HEK293 (cell line): Measurements from ENCODE around the gene ZNF106.

Source experiments
- CTCF ChIA-PET: fragments of 350-600 bp; formaldehyde crosslinking; extraction: SDS; loops from one replicate; lab custom pipeline; 2021; ENCODE audit warnings: antibody characterized with exemption; lab: Yijun Ruan, JAX
- POLR2A ChIA-PET: fragments of 300-600 bp; formaldehyde crosslinking; extraction: SDS; loops from one replicate; lab custom pipeline; 2020; ENCODE audit warnings: antibody characterized with exemption, inconsistent platforms; lab: Yijun Ruan, JAX
- H3K27ac ChIP-seq: fragments of 200-500 bp; sonication (Bioruptor generic); 2 replicates; pipeline ENCODE4 v1.5.1; 2014; ENCODE audit warnings: low read depth, low read length, control low read depth, inconsistent platforms; ENCODE audit errors: extremely low read depth
- H3K36me3 ChIP-seq, 2 experiments: fragments of 200-500 bp in 1 of 2; sonication (Bioruptor generic) in 1 of 2; 1 replicate in 1 of 2; 2 replicates in 1 of 2; pipeline ENCODE4 v1.5.1; 2014 to 2017; ENCODE audit warnings: inconsistent platforms in 2 of 2, low read length in 2 of 2; ENCODE audit not compliant: control insufficient read depth in 2 of 2, insufficient read depth in 1 of 2
- H3K4me1 ChIP-seq: fragments of 200-500 bp; sonication (Bioruptor generic); 2 replicates; pipeline ENCODE4 v1.5.1; 2014; ENCODE audit warnings: mild to moderate bottlenecking, low read length, inconsistent platforms; ENCODE audit not compliant: control insufficient read depth, insufficient read depth
- H3K4me3 ChIP-seq: 2 replicates; pipeline ENCODE4 v1.5.1; 2011; ENCODE audit warnings: low read depth, mild to moderate bottlenecking, control low read depth, low read length, moderate library complexity
- H3K9me3 ChIP-seq: fragments of 200-500 bp; sonication (Bioruptor generic); 2 replicates; pipeline ENCODE4 v1.5.1; 2014; ENCODE audit warnings: low read depth, low read length, inconsistent platforms; ENCODE audit not compliant: control insufficient read depth, insufficient read depth
- EGR2 ChIP-seq: fragments of 450-650 bp; formaldehyde crosslinking; IDR thresholded peaks from 2 replicates; pipeline ENCODE4 v1.5.1; 2016; ENCODE audit warnings: low read depth, missing biosample characterization, missing genetic modification characterization
- GLI2 ChIP-seq: fragments of 450-650 bp; formaldehyde crosslinking; IDR thresholded peaks from 2 replicates; pipeline ENCODE4; 2017; ENCODE audit warnings: missing biosample characterization, missing genetic modification characterization, low read depth, borderline replicate concordance
- GLI4 ChIP-seq: fragments of 450-650 bp; formaldehyde crosslinking; IDR thresholded peaks from 2 replicates; pipeline ENCODE4 v1.5.1; 2016; ENCODE audit warnings: missing biosample characterization, missing genetic modification characterization
- MYNN ChIP-seq: fragments of 450-650 bp; formaldehyde crosslinking; IDR thresholded peaks from 2 replicates; pipeline ENCODE4 v1.5.1; 2016; ENCODE audit warnings: missing biosample characterization, missing genetic modification characterization, borderline replicate concordance
- ZNF148 ChIP-seq: fragments of 450-650 bp; formaldehyde crosslinking; IDR thresholded peaks from 2 replicates; pipeline ENCODE4 v1.5.0; 2017; ENCODE audit warnings: missing biosample characterization, missing genetic modification characterization, borderline replicate concordance
- ZNF175 ChIP-seq: fragments of 450-650 bp; formaldehyde crosslinking; IDR thresholded peaks from 2 replicates; pipeline ENCODE4 v1.5.1; 2016; ENCODE audit warnings: missing biosample characterization, missing genetic modification characterization
- ZNF223 ChIP-seq: fragments of 450-650 bp; formaldehyde crosslinking; IDR thresholded peaks from 2 replicates; pipeline ENCODE4 v1.5.1; 2016; ENCODE audit warnings: missing biosample characterization, missing genetic modification characterization
- ZNF433 ChIP-seq: fragments of 450-650 bp; formaldehyde crosslinking; IDR thresholded peaks from 2 replicates; pipeline ENCODE4 v1.5.1; 2016; ENCODE audit warnings: missing biosample characterization, missing genetic modification characterization, low read depth
- ZNF561 ChIP-seq: fragments of 450-650 bp; IDR thresholded peaks from 2 replicates; pipeline ENCODE4 v1.5.1; 2018; ENCODE audit warnings: missing biosample characterization, missing genetic modification characterization, borderline replicate concordance
- ZNF596 ChIP-seq: fragments of 450-650 bp; IDR thresholded peaks from 2 replicates; pipeline ENCODE4 v1.5.0; 2018; ENCODE audit warnings: missing biosample characterization, mild to moderate bottlenecking, missing genetic modification characterization, moderate library complexity
- ZNF623 ChIP-seq: fragments of 450-650 bp; formaldehyde crosslinking; IDR thresholded peaks from 2 replicates; pipeline ENCODE4 v1.5.1; 2016; ENCODE audit warnings: missing biosample characterization, missing genetic modification characterization
- ZNF654 ChIP-seq: fragments of 450-650 bp; formaldehyde crosslinking; IDR thresholded peaks from 2 replicates; pipeline ENCODE4 v1.5.1; 2016; ENCODE audit warnings: low read depth, missing biosample characterization, missing genetic modification characterization
- ZNF660 ChIP-seq: fragments of 450-650 bp; IDR thresholded peaks from 2 replicates; pipeline ENCODE4 v1.5.1; 2018; ENCODE audit warnings: missing biosample characterization, mild to moderate bottlenecking, missing genetic modification characterization
- ZSCAN23 ChIP-seq: fragments of 450-650 bp; formaldehyde crosslinking; IDR thresholded peaks from 2 replicates; pipeline ENCODE4 v1.5.1; 2016; ENCODE audit warnings: missing biosample characterization, missing genetic modification characterization
- TF ChIP-seq, protein P1 (sequence below): fragments of 450-650 bp; formaldehyde crosslinking; IDR thresholded peaks from 2 replicates; pipeline ENCODE4 v1.5.1; 2016; ENCODE audit warnings: missing biosample characterization, missing genetic modification characterization
- TF ChIP-seq, protein P2 (sequence below): fragments of 450-650 bp; formaldehyde crosslinking; IDR thresholded peaks from 2 replicates; pipeline ENCODE4 v1.5.1; 2017; ENCODE audit warnings: missing biosample characterization, missing genetic modification characterization
- TF ChIP-seq, protein P3 (sequence below): IDR thresholded peaks from 2 replicates; pipeline ENCODE4 v1.6.1; 2011; ENCODE audit warnings: mild to moderate bottlenecking, low read depth, low read length, borderline replicate concordance
- TF ChIP-seq, protein P4 (sequence below): fragments of 450-650 bp; IDR thresholded peaks from 2 replicates; pipeline ENCODE4 v1.5.1; 2018; ENCODE audit warnings: missing biosample characterization, mild to moderate bottlenecking, missing genetic modification characterization

Gene ZNF106

DNA sequence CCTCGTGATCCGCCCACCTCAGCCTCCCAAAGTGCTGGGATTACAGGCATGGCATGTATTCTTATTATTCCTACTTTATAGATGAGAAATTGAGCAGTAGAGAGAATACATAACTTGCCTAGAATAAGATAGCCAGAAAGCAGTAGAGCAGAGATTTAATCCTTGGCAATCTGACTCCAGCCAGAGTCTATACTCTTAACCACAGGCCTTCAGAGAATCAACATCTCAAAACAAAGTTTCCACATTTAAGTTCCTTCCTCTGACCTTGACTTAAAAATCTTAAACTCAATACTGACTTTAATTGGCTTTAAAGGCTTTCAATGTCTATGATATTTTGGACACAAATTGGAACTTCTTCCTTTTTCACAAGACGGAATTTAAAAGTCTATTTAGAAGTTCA, 37.1 kb downstream of the ZNF106 start:
- H3K4me1 ChIP-seq: no peaks in the 10 kb centered on the region
- H3K9me3 ChIP-seq: no peaks in the 10 kb centered on the region
- no peak overlapping the region for H3K4me3 ChIP-seq
- TF ChIP-seq, protein P1, sequence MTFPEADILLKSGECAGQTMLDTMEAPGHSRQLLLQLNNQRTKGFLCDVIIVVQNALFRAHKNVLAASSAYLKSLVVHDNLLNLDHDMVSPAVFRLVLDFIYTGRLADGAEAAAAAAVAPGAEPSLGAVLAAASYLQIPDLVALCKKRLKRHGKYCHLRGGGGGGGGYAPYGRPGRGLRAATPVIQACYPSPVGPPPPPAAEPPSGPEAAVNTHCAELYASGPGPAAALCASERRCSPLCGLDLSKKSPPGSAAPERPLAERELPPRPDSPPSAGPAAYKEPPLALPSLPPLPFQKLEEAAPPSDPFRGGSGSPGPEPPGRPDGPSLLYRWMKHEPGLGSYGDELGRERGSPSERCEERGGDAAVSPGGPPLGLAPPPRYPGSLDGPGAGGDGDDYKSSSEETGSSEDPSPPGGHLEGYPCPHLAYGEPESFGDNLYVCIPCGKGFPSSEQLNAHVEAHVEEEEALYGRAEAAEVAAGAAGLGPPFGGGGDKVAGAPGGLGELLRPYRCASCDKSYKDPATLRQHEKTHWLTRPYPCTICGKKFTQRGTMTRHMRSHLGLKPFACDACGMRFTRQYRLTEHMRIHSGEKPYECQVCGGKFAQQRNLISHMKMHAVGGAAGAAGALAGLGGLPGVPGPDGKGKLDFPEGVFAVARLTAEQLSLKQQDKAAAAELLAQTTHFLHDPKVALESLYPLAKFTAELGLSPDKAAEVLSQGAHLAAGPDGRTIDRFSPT (tag by site-specific recombination): no peak
- H3K27ac ChIP-seq: no peak overlapping the region
- peaks cover 7 to 26% of the 10 kb centered on the region in 2 experiments; a peak in 2 of 3 replicates for H3K36me3 ChIP-seq
- POLR2A ChIA-PET: no interaction called here
- CTCF ChIA-PET: no interaction called here

- TF ChIP-seq ZNF596 (tag by site-specific recombination) (no peak), GLI2 (no peak), ZNF660 (tag by site-specific recombination) (no peak), ZNF175 (tag by site-specific recombination) (no peak), MYNN (no peak), ZNF223 (tag by site-specific recombination) (no peak), ZNF623 (tag by site-specific recombination) (no peak), ZNF561 (tag by site-specific recombination) (no peak), GLI4 (tag by site-specific recombination) (no peak), ZSCAN23 (tag by site-specific recombination) (no peak), ZNF433 (no peak), ZNF148 (tag by site-specific recombination) (no peak), ZNF654 (tag by site-specific recombination) (no peak), EGR2 (tag by site-specific recombination) (no peak)
- TF ChIP-seq, protein P2, sequence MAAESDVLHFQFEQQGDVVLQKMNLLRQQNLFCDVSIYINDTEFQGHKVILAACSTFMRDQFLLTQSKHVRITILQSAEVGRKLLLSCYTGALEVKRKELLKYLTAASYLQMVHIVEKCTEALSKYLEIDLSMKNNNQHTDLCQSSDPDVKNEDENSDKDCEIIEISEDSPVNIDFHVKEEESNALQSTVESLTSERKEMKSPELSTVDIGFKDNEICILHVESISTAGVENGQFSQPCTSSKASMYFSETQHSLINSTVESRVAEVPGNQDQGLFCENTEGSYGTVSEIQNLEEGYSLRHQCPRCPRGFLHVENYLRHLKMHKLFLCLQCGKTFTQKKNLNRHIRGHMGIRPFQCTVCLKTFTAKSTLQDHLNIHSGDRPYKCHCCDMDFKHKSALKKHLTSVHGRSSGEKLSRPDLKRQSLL (tag by site-specific recombination): no peak
- TF ChIP-seq, protein P3, sequence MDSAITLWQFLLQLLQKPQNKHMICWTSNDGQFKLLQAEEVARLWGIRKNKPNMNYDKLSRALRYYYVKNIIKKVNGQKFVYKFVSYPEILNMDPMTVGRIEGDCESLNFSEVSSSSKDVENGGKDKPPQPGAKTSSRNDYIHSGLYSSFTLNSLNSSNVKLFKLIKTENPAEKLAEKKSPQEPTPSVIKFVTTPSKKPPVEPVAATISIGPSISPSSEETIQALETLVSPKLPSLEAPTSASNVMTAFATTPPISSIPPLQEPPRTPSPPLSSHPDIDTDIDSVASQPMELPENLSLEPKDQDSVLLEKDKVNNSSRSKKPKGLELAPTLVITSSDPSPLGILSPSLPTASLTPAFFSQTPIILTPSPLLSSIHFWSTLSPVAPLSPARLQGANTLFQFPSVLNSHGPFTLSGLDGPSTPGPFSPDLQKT: no peak
- TF ChIP-seq, protein P4, sequence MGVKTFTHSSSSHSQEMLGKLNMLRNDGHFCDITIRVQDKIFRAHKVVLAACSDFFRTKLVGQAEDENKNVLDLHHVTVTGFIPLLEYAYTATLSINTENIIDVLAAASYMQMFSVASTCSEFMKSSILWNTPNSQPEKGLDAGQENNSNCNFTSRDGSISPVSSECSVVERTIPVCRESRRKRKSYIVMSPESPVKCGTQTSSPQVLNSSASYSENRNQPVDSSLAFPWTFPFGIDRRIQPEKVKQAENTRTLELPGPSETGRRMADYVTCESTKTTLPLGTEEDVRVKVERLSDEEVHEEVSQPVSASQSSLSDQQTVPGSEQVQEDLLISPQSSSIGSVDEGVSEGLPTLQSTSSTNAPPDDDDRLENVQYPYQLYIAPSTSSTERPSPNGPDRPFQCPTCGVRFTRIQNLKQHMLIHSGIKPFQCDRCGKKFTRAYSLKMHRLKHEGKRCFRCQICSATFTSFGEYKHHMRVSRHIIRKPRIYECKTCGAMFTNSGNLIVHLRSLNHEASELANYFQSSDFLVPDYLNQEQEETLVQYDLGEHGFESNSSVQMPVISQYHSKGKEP (tag by site-specific recombination): no peak
- no peaks in the 10 kb centered on the region for H3K4me1 ChIP-seq
- ChIA-PET CTCF (no interaction called here), POLR2A (no interaction called here)
- no peak overlapping the region for H3K4me3 ChIP-seq
- H3K9me3 ChIP-seq: no peaks in the 10 kb centered on the region
- H3K36me3 ChIP-seq: peaks cover 7 to 56% of the 10 kb centered on the region in 2 experiments; a peak in 2 of 3 replicates
- no peak overlapping the region for H3K27ac ChIP-seq
These were observed 40.5 kb downstream of the ZNF106 start for GRCh38 chr15:42450425-42450790.
